ENCODE measurements around the gene KCND2. TPM values are rescaled to one million over a fixed set of nuclear protein-coding genes. Genes with fewer than 3 reads are reported as not detected.

KCND2 gene
- total RNA-seq, 1 experiment from 2014 or later: not detected

GRCh38 chr7:120662291-120662690 is 389.3 kb downstream of the KCND2 start:
- Histone ChIP-seq H3K9me3 (ENCODE audit: control insufficient read depth, insufficient read depth, low read depth, low read length) (no peaks in the 10 kb centered on the region), H3K36me3 (ENCODE audit: control insufficient read depth, insufficient read depth, low read length) (no peaks in the 10 kb centered on the region), H3K4me1 (ENCODE audit: control insufficient read depth, insufficient read depth, low read length) (no peaks in the 10 kb centered on the region), H3K27me3 (ENCODE audit: control insufficient read depth, insufficient read depth, low read length) (no peaks in the 10 kb centered on the region), H3K4me3 (ENCODE audit: low read depth in 2 of 2, low read length in 2 of 2) (no peak overlapping the region), H3K27ac (ENCODE audit: low read length) (no peak overlapping the region)
- ATAC-seq (no peak), DNase-seq (ENCODE audit: low read depth, low spot score) (no peak)
- no TSS peak for BruUV-seq (replicated peaks)
- ChIA-PET POLR2A (no interaction called here), CTCF (no interaction called here)
- TF ChIP-seq SIN3A (IDR thresholded peaks at IDR 0.05; ENCODE audit: borderline replicate concordance, insufficient read depth, low read depth, low read length) (no peak), REST (IDR thresholded peaks at IDR 0.05; ENCODE audit: insufficient read depth in 1 of 2, low read depth in 2 of 2, low read length in 1 of 2) (no peak), POLR2AphosphoS5 (IDR thresholded peaks at IDR 0.05; ENCODE audit: low read depth, low read length) (no peak), TCF7L2 (IDR thresholded peaks at IDR 0.05; ENCODE audit: low read depth, low read length) (no peak)
- TF ChIP-seq, protein P1, sequence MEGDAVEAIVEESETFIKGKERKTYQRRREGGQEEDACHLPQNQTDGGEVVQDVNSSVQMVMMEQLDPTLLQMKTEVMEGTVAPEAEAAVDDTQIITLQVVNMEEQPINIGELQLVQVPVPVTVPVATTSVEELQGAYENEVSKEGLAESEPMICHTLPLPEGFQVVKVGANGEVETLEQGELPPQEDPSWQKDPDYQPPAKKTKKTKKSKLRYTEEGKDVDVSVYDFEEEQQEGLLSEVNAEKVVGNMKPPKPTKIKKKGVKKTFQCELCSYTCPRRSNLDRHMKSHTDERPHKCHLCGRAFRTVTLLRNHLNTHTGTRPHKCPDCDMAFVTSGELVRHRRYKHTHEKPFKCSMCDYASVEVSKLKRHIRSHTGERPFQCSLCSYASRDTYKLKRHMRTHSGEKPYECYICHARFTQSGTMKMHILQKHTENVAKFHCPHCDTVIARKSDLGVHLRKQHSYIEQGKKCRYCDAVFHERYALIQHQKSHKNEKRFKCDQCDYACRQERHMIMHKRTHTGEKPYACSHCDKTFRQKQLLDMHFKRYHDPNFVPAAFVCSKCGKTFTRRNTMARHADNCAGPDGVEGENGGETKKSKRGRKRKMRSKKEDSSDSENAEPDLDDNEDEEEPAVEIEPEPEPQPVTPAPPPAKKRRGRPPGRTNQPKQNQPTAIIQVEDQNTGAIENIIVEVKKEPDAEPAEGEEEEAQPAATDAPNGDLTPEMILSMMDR (IDR thresholded peaks at IDR 0.05): no peak
- intact Hi-C loops (cut with micrococcal nuclease; ENCODE audit: unreplicated experiment): no loop called here
- in situ Hi-C loops (cut with HindIII; ENCODE audit: low pct_unique_long_range_greater_than_20kb, low sequenced_read_pairs): no loop called here

DNA sequence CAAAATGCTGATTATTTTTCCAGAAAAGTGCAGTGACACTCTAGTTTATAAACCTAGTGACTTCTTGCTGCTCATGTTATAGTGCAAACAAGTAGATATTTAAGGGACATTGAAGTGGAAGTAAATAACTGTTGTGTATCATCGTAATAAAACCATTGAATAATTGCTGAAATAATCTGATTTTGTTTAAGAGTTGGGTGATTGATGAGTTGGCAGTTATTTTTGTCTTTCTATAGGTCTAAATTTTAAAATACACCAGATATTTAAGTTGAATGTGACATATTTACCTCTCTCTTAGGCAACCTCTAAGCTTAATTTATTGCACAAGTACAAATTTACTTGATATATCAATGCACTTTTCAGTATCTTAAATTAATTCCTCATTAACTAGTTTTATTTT is 392.1 kb downstream of the KCND2 start:
- CTCF ChIA-PET: no interaction called here
- ATAC-seq (no peak), DNase-seq (ENCODE audit: low read depth, low spot score) (no peak)
- no peaks in the 10 kb centered on the region for H3K27me3 ChIP-seq (ENCODE audit: control insufficient read depth, insufficient read depth, low read length)
- H3K36me3 ChIP-seq (ENCODE audit: control insufficient read depth, insufficient read depth, low read length): no peaks in the 10 kb centered on the region
- no peak overlapping the region for H3K27ac ChIP-seq (ENCODE audit: low read length)
- POLR2A ChIA-PET: no interaction called here
- H3K9me3 ChIP-seq (ENCODE audit: control insufficient read depth, insufficient read depth, low read depth, low read length): no peaks in the 10 kb centered on the region
- no peak overlapping the region for H3K4me3 ChIP-seq (ENCODE audit: low read depth in 2 of 2, low read length in 2 of 2)
- no TSS peak for BruUV-seq (replicated peaks)
- no peak for TF ChIP-seq REST (IDR thresholded peaks at IDR 0.05; ENCODE audit: insufficient read depth in 1 of 2, low read depth in 2 of 2, low read length in 1 of 2)
- TF ChIP-seq TCF7L2 (IDR thresholded peaks at IDR 0.05; ENCODE audit: low read depth, low read length): no peak
- TF ChIP-seq, protein P1 (IDR thresholded peaks at IDR 0.05): no peak
- TF ChIP-seq SIN3A (IDR thresholded peaks at IDR 0.05; ENCODE audit: borderline replicate concordance, insufficient read depth, low read depth, low read length): no peak
- TF ChIP-seq POLR2AphosphoS5 (IDR thresholded peaks at IDR 0.05; ENCODE audit: low read depth, low read length): no peak
- intact Hi-C loops (cut with micrococcal nuclease; ENCODE audit: unreplicated experiment): no loop called here
- H3K4me1 ChIP-seq (ENCODE audit: control insufficient read depth, insufficient read depth, low read length): no peaks in the 10 kb centered on the region
- in situ Hi-C loops (cut with HindIII; ENCODE audit: low pct_unique_long_range_greater_than_20kb, low sequenced_read_pairs): no loop called here

All from Panc1 (cell line).